Testis (tissue), 5 donors: ENCODE measurements around the gene PALS2. TPM values are rescaled to one million over a fixed set of nuclear protein-coding genes. Genes with fewer than 3 reads are reported as not detected.

Experiments
- DNase-seq: peaks from one replicate; pipeline ENCODE4 v3.0.0-alpha.2; 2019
- H3K27ac ChIP-seq, 2 donors: fragments of 200-600 bp; sonication (generic); one replicate each; pipeline ENCODE4 v1.5.1; 2019
- H3K27me3 ChIP-seq: fragments of 200-600 bp; sonication (generic); one replicate; pipeline ENCODE4 v1.5.1; 2019
- H3K36me3 ChIP-seq: fragments of 200-600 bp; sonication (generic); one replicate; pipeline ENCODE4 v1.5.1; 2017; ENCODE audit warnings: low read depth; ENCODE audit errors: missing control alignments
- H3K4me1 ChIP-seq: fragments of 200-600 bp; sonication (generic); one replicate; pipeline ENCODE4 v1.5.1; 2019
- H3K4me3 ChIP-seq, 2 donors: fragments of 200-600 bp; sonication (generic); one replicate each; pipeline ENCODE4 v1.5.1; 2017 to 2019
- H3K9me3 ChIP-seq: fragments of 200-600 bp; sonication (generic); one replicate; pipeline ENCODE4 v1.5.1; 2017
- POLR2A ChIP-seq: fragments of 450-650 bp; IDR thresholded peaks from one replicate; pipeline ENCODE4 v1.6.1; 2017; ENCODE audit warnings: antibody characterized with exemption, mild to moderate bottlenecking, moderate library complexity
- WGBS, 2 donors: methylation state at CpG; one replicate each; pipeline ENCODE4 v1.1.5; 2018; 5-methylcytosine and 5-hydroxymethylcytosine counted together
- intact Hi-C: fragments of 100-400 bp; cut with DNase I; formaldehyde crosslinking; loops from one replicate; pipeline ENCODE4 v1.15.1; 2023; ENCODE audit warnings: low total_unique reads
- long read RNA-seq, 2 donors: transcript quantifications; one replicate each; lab custom pipeline, GENCODE V29; 2026
- polyA plus RNA-seq: library from polyadenylated mRNA; stranded (reverse); fragments of 350-450 nt; fragmentation: Illumina TruSeq; extraction: RNeasy Lipid Tissue Mini Kit (QIAGEN cat#74804); gene quantifications from one replicate; pipeline ENCODE4 v1.2.3, GENCODE V29; 2014; ENCODE audit warnings: low read depth, low replicate concordance; ENCODE audit not compliant: insufficient read depth
- total RNA-seq, 2 donors: library from RNA; depleted of rRNA; stranded (reverse); fragments of >200 nt; gene quantifications; one replicate each; pipeline ENCODE4 v1.2.3, GENCODE V29; 2016
- TF ChIP-seq, protein P1 (sequence below), 3 experiments: fragments of 450-650 bp in 2 of 3; fragments of 200-600 bp in 1 of 3; sonication (generic) in 1 of 3; IDR thresholded peaks; one replicate each; pipeline ENCODE4 v1.5.1; 2016 to 2019; ENCODE audit warnings: antibody characterized with exemption in 3 of 3, mild to moderate bottlenecking in 2 of 3, moderate library complexity in 1 of 3

Gene PALS2, protein sequence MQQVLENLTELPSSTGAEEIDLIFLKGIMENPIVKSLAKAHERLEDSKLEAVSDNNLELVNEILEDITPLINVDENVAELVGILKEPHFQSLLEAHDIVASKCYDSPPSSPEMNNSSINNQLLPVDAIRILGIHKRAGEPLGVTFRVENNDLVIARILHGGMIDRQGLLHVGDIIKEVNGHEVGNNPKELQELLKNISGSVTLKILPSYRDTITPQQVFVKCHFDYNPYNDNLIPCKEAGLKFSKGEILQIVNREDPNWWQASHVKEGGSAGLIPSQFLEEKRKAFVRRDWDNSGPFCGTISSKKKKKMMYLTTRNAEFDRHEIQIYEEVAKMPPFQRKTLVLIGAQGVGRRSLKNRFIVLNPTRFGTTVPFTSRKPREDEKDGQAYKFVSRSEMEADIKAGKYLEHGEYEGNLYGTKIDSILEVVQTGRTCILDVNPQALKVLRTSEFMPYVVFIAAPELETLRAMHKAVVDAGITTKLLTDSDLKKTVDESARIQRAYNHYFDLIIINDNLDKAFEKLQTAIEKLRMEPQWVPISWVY
- total RNA-seq, result 10 to 100 TPM; 26.9 to 30.8 TPM
- polyA plus RNA-seq, result 80.2 TPM
- long read RNA-seq, donor 1, full-length matches to known transcripts, result 2 of 8 reads
- long read RNA-seq, donor 1, partial matches to known transcripts, result 6 of 8 reads
- long read RNA-seq, donor 1, other reads (novel, unspliced or antisense), result 0 of 8 reads
- long read RNA-seq, donor 2, partial matches to known transcripts, result 0 of 1 reads
- long read RNA-seq, donor 2, other reads (novel, unspliced or antisense), result 0 of 1 reads

DNA sequence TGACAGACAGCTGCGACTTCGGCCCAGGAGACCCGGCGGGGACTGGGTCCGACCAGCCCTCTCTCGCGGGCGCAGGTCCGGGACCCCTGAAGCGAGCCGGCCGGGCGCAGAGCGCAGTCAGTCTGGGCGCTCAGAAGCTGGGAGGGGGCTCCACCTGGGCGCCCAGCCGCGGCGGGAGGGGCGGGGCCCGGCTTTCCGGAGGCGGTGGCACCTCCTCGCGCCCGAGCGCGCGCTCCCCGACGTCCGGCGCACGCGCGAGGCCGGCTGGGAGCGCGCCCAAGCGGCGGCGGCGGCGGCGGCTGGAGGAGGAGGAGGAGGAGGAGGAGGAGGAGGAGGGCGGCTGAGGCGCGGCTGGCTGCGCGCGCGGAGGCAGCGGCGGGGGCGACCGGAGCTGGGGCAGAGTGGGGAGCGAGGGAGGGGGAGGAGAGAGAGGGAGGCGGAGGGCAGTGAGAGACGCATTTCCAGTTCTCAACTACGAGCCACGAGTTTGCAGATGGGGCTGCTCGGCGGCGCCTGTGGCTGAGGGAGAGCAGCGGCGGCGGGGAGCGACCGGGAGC lies at the start of gene PALS2:
TSS of gene PALS2 (plus strand) at position 456 of the 557 bp plus-strand sequence. CDS start 50,216 bp downstream, outside the sequence.
- DNase-seq, result peak; percentile 74
- intact Hi-C loops, result no loop called here
- peak within 1 kb of the TSS; percentile 72 to 73 for H3K27ac ChIP-seq
- no peak for TF ChIP-seq POLR2A
- TF ChIP-seq, protein P1, sequence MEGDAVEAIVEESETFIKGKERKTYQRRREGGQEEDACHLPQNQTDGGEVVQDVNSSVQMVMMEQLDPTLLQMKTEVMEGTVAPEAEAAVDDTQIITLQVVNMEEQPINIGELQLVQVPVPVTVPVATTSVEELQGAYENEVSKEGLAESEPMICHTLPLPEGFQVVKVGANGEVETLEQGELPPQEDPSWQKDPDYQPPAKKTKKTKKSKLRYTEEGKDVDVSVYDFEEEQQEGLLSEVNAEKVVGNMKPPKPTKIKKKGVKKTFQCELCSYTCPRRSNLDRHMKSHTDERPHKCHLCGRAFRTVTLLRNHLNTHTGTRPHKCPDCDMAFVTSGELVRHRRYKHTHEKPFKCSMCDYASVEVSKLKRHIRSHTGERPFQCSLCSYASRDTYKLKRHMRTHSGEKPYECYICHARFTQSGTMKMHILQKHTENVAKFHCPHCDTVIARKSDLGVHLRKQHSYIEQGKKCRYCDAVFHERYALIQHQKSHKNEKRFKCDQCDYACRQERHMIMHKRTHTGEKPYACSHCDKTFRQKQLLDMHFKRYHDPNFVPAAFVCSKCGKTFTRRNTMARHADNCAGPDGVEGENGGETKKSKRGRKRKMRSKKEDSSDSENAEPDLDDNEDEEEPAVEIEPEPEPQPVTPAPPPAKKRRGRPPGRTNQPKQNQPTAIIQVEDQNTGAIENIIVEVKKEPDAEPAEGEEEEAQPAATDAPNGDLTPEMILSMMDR (IDR thresholded peaks at IDR 0.05), result no peak
- H3K36me3 ChIP-seq, result no peaks in the 10 kb centered on the region
- WGBS, 2 donors, result 0 to 1% methylated on average over 10 to 40 of the region's 69 CpGs
- no peaks in the 10 kb centered on the region for H3K27me3 ChIP-seq
- H3K4me1 ChIP-seq, result peaks cover 7% of the 10 kb centered on the region
- peak within 1 kb of the TSS; percentile 68 to 80 for H3K4me3 ChIP-seq
- H3K9me3 ChIP-seq, result no peaks in the 10 kb centered on the region

DNA sequence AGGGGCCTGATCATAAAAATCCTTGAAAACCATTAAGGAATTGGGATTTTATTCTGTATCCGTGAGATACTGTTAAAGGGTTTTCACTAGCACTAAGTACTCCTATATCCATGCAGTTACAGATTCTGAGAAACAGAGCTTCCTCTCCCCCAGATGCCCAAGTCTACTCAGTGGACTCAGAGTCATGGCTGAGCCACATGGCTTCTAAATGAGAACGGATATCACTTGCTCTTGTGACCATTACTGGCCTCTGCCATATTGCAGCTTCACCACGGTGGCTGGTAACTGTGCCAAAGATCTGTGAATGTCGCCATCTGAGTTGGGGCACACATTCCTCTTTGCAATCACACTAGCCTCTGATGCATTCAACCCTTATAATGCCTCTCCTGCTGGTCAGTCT lies 42.0 kb upstream of the PALS2 start:
- no peak overlapping the region for H3K27ac ChIP-seq
- H3K4me1 ChIP-seq, result no peaks in the 10 kb centered on the region
- H3K36me3 ChIP-seq, result no peaks in the 10 kb centered on the region
- no peak for DNase-seq
- H3K27me3 ChIP-seq, result no peaks in the 10 kb centered on the region
- TF ChIP-seq, protein P1 (IDR thresholded peaks at IDR 0.05), result no peak
- no peak for TF ChIP-seq POLR2A
- WGBS, 2 donors, result 84 to 91% methylated on average over 4 of the region's 4 CpGs
- H3K4me3 ChIP-seq, result no peak overlapping the region
- intact Hi-C loops, result no loop called here
- no peaks in the 10 kb centered on the region for H3K9me3 ChIP-seq

DNA sequence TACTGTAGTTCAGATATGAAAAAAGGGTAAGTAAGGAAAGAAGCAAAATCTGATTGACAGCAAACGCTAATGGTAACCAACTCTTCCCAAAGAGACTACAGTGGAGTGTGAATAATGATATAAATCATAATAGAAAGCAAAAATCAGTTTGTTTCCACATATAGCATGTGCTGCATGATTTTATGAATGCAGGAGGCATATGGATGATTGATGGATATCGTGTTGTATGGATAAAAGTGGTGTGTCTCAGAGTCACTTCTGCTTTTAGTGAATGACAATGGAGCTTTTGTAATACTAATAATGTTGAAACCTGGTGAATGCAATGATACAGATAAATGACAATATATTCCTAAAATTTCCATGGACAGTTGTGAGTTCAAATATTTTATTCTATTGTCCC lies 36.6 kb upstream of the PALS2 start:
- no peak overlapping the region for H3K27ac ChIP-seq
- no peaks in the 10 kb centered on the region for H3K27me3 ChIP-seq
- WGBS, 2 donors, result 80 to 85% methylated on average over 2 of the region's 2 CpGs
- H3K4me3 ChIP-seq, result no peak overlapping the region
- TF ChIP-seq, protein P1 (IDR thresholded peaks at IDR 0.05), result no peak
- no peak for TF ChIP-seq POLR2A
- H3K4me1 ChIP-seq, result no peaks in the 10 kb centered on the region
- no peaks in the 10 kb centered on the region for H3K36me3 ChIP-seq
- intact Hi-C loops, result no loop called here
- no peaks in the 10 kb centered on the region for H3K9me3 ChIP-seq
- no peak for DNase-seq

DNA sequence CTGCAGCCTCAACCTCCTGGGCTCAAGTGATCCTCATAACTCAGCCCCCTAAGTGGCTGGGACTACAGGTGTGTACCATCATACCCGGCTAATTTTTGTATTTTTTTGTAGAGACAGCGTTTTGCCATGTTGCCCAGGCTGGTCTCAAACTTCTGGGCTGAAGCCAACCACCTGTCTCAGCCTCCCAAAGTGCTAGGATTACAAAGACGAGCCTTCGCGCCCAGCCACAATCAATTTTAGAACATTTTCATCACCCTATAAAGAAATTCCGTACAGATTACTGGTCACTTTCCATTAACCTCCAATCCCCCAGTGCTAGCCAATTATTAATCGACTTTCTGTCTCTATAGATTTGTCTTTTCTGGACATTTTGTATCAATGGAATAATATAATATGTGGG lies 32.3 kb upstream of the PALS2 start:
- no peak for TF ChIP-seq POLR2A
- TF ChIP-seq, protein P1 (IDR thresholded peaks at IDR 0.05), result no peak
- intact Hi-C loops, result no loop called here

More for the DNA sequence above, 32.3 kb upstream of the PALS2 start:
- Histone ChIP-seq H3K4me1 (no peaks in the 10 kb centered on the region), H3K4me3 (no peak overlapping the region), H3K36me3 (no peaks in the 10 kb centered on the region), H3K9me3 (no peaks in the 10 kb centered on the region), H3K27me3 (no peaks in the 10 kb centered on the region), H3K27ac (no peak overlapping the region)
- WGBS, 2 donors, result 80 to 86% methylated on average over 7 of the region's 7 CpGs
- DNase-seq, result no peak
